ENCODE measurements around the gene CDC73.
"Not testable (repeated sequence)": the region's sequence is repeated elsewhere in the genome, so short reads cannot be mapped to it uniquely, and the experiment has no call there.

CDC73 gene

DNA sequence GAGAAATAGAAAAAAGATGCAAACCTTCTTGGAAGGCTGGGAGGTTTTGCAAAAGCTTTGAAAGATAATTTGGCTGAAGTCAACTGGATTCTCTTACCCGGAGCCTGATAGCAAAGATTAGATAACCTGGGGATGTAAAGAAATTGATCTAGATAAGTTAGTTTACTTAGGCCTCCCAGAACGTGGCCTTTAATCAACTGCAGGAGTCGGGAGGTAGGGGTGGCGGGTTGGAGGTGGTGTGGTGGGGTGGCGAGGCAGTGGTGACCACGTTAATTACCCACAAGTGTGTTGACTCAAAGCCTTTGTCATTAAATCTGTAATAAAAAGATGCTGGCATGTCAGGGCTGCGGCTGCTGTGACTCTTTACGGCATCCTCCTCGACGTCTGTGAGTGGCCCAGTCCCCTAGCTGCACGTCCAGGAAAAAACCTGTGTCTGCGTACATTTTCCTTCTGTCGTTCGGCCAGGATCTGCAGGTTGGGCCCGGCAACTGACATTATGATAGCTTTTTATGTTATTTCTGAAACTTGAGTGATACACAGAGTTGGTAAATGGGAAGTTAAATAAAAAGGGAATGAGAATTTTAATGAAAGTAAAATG, 115.6 kb downstream of the CDC73 start:
- no peak for DNase-seq

DNA sequence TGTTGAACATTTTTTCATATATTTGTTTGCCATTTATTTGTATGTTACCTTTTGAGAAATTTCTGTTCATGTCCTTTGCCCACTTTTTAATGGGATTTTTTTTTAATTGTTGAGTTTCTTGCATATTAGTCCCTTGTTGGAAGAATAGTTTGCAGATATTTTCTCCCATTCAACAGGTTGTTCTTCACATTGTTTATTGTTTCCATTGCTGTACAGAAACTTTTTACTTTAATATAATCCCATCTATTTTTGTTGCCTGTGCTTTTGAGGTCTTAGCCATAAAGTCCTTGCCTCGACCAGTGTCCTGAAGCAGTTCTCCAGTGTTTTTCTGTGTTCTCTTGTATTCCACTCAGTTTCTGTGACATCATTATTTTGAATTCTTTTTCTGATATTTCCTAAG, 118.8 kb downstream of the CDC73 start:
- DNase-seq, result no peak

DNA sequence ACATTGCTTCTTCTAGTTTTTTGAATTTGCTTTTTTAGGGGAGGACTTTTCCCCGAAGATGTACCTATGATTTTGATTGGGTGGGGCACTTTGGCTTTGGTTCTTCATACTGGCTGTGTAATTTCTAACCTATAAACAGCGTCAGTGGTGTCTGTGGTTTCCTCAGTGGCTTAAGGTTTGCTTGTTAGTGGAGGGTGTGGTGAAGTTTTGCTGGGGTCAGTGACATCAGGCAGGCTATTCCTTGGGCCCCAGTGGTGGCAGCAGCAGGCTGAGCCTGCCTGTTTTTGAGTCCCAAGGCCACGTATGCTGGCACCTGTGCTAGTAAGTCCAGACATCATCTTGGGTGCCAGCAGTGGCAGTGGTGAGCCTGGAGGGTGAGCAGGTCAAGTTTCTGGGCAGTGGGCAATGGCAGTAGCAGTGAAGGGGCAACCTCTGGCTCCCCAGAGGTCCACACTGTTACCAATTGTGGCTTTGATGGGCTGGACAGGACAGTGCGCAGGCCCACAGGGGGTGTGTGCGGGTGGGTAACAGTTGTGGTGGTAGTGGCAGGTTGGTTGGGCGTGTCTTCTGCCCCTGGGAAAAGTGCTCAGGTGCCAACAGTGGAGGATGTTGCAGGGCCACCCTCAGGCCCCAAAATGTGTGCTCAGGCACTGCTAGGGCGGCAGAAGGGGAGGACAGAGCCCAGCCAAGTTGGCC, 119.4 kb downstream of the CDC73 start:
- no peak for DNase-seq

DNA sequence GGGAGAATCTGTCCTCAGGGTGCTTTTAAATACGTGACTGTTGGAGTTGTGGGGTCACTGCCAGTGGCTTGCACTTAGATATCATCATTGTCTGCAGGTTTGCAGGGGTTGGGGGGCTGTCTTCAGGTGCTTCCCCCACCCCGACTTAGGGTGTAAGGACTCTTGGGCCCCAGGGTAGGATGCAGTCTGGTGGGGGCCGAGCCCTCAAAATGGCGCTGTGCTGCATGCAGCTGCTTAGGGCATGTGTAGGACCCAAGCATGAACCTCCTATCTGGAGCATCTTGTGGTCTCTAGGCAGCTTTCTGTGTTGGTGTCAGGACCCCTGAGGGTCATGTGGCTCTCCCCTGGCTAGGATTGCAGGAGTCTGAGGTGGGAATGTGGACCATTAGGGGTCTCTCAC, 120.2 kb downstream of the CDC73 start:
- no peak for DNase-seq

DNA sequence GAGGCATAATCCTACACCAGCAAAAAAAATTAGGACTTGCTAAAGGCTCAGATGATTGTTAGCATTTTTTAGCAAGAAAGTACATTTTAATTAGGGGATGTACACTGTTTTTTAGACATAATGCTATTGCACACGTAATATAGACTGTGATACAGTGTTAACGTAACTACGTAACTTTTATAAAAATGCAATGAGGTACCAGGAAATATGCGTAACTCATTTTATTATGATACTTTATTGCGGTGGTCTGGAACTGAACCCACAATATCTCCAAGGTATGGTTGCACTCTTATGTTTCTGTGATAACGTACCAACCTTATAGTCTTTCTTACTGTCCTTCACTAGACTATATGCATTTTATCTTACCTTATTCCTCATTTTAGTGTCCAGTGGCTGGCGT, 127.4 kb downstream of the CDC73 start:
- DNase-seq, result no peak

DNA sequence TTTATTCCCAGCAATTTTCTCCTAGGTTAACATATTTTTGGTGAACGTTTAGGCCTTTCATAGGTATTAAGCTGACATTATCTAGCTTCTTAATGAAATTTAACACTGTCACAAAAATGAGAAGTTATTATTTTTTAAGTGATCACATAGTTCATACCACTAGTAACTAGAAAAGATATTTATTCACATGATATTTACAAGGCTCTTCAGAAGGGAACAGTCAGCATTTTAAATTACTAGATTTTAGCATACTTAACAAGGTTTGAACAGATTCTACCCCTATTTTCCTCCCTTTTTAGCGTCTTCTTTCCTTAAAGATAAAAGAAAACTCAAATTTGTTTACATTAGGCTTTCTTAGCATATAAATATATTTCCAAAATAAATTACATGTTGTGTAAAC, 130.1 kb downstream of the CDC73 start:
- DNase-seq, result no peak

DNA sequence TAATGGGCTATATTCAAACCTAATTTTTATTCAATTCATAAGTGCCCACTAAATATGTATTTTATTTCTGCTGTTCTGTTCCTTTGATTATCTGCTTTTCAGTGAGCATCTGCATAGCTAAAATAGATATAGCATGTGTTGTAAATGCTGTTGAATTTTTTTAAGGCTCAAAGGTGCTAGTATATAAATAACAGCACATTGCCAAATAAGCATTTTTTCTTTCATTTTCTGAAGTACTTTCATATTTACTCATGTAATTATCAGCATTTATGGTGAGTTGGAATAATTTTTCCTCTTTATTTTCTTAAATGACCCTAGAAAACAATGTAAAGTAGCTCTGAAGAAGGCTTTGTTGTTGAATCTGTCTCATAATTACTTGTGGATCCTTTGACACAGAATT, 134.2 kb downstream of the CDC73 start:
- no peak for DNase-seq

DNA sequence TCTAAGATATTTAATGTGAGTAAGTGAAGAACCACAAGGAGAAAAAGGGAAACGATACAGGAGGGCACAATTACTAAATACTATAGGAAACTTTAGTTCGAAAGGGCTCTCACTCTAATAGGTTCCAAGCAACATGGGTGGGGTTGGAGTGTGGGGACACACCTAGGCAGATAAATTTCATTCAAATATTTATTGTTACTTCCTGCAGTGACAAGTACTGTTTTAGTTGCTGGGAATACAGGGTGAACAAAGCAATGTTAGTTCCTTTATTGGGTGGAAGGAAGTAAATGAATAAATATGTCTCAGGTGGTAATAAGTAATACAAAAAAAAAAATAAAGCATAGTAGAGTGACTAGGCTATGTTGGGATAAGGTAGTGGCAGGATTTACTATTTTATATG, 137.8 kb downstream of the CDC73 start:
- no peak for DNase-seq

DNA sequence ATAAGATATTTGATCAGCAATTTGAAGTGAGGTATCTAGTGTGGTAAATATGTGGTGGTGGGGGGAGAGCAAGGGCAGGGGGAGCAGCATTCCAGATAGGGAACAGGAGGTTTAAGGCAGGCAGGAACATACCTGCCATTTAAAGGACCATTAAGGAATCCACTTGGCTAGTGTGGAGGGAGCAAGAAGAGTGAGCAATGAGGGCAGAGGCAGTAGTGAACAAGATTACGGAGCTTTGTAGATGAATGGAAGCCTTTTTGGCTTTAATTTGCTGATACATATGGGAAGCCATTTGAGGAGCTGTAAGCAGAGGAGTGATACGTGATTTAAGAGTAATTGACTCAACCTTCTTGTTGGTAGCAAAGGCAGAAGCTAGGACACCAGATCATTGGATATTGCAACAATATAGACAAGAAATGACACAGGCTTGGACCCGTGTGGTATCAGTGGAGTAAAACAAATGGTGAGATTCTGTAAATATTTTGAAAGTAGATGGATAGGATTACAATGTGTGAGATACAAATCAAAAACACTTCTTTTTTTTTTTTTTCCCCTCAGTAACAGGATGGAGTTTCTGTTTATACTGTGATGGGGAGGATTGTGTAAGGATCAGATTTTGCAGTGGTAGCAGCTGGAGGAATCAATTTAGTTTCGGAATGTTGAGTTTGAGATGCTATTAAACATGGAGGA, 138.4 kb downstream of the CDC73 start:
- DNase-seq, result no peak

DNA sequence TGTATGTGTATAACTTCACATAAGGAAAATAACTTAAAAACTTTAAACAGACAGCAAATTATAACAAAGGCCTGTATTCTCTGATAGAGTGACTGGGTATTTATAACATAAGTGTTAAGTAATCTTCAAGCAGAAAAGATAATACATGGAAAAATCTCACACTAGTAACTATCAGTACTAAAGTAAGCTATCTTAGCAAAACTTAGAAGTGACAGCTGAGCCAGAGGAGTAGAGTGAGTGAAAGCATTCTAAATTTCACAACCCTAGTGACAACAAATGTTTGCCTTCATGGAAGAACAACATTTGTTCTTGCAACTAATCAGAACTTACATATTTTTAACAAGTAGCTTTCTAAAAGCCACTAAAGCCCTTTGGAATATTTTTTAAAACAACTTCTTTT, 139.1 kb downstream of the CDC73 start:
- no peak for DNase-seq

DNA sequence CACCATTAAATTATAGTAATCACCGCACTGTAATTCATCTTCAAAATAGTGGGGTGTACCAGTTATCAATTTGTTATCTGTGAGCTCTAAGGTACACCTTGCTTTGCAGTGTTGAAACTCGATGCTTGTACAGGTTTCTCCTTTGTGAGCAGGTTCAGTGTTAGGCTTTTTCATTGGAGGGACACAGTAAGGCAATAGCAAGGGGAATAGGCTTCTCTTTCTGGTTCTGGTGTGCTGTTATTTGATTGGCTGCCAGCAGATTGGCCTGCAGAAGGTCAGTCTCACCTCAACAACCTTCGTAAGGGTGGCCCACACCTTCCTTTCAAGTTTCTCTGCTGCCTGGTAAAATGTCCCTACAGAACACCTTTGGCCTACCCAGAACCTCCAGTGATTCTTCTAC, 140.8 kb downstream of the CDC73 start:
- DNase-seq, result no peak

DNA sequence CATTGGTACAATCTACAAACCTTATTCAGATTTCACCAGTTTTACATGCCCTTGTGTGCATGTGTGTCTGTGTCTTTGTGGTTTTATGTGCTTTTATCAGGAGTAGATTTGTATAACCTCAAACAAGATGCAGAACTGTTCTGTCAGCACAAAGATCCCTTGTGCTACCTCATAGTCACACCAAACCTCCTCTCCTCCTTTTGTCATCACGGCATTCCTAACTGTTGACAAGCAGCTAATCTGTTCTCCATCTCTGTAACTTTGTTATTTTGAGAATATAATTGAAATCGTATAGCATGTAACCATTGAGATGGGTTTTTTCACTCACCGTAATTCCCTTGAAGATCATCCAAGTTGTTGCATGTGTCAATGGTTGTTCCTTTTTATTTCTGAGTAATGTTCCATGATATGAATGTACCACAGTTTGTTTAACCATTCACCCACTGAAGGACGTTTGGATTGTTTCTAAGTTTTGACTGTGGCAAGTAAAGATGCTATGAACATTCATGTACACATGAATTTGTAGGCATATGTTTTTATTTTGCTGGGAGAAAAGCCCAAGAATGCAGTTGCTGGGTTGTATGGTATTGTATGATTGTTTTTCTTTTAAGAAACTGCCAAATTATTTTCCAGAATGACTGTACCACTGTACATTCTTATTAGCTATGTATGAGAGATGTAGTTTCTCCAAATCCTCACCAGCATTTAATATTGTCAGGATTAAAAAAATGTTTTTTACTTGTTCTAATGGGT, 142.7 kb downstream of the CDC73 start:
- DNase-seq, result no peak

DNA sequence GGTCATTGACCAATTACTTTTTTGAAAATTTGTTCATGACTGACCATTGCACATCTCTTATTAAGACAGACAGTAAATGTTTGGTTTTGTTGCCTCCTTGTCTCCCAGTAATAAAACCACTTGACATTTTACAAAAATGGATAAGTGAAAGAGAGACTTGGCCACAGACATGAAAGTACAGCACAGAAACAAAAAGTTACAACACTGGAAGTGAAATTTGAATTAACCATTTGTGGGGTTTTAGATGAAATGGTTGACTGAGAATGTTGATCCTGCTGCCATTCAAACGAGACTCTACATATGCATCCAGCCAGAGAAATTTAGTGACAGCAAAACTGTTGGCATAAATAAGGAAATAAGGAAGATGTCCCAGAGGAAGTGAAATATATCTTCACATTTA, 143.9 kb downstream of the CDC73 start:
- no peak for DNase-seq

DNA sequence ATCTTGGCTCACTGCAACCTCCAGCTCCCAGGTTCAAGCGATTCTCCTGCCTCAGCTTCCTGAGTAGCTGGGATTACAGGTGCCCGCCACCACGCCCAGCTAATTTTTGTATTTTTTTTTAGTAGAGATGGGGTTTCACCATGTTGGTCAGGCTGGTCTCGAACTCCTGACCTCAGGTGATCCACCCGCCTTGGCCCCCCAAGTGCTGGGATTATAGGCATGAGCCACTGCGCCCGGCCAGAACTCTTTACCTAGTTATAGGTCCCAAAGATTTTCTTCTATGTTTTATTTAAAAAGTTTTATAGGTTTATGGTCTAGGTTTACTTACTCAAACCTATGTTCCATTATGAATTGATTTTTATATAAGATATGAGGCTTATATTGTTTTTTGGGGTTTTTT, 145.0 kb downstream of the CDC73 start:
- DNase-seq, result not testable (repeated sequence)

DNA sequence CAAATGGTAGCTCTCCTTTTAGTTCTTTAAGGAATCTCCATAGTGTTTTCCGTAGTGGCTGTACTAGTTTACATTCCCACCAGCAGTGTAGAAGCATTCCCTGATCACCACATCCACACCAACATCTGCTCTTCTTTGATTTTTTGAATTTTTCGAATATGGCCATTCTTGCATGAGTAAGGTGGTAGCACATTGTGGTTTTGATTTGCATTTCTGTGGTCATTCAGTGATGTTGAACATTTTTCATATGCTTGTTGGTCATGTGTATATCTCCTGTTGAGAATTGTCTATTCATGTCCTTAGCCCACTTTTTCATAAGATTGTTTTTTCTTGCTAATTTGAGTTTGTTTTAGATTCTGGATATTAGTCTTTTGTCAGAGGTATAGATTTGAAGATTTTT, 149.2 kb downstream of the CDC73 start:
- no peak for DNase-seq

DNA sequence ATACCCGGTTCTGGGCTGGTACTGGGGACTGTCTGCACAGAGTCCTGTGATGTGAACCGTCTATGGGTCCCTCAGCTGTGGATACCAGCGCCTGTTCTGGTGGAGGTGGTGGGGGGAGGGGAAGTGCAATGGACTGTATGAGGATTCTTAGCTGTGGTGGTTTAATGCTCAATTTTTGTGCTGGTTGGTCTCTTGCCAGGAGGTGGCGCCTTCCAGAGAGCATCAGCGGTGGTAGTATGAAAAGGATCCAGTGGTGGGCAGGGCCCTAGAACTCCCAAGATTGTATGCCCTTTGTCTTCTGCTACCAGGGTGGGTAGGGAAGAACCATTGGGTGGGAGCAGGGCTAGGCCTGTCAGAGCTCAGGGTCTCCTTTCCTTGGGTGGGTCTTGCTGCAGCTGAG, 153.9 kb downstream of the CDC73 start:
- no peak for DNase-seq

DNA sequence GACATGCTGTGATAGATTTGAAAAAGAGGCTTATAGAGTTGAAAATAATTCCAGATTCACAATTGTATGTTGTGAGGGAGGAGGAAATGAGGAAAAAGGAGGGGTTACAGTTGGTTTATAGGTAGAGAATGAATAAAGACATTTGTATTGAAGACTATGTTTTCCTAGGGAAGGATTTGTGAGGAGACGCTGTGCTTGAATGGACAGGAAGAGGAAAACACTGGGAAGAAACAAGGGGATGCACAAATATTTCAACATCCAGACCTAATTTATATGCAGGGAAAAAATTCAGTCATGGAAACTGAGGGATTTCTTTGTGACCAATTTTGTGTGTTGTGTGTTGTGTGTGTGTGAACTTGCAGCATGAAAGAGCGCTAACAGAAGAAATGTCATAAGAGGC, 157.1 kb downstream of the CDC73 start:
- no peak for DNase-seq

DNA sequence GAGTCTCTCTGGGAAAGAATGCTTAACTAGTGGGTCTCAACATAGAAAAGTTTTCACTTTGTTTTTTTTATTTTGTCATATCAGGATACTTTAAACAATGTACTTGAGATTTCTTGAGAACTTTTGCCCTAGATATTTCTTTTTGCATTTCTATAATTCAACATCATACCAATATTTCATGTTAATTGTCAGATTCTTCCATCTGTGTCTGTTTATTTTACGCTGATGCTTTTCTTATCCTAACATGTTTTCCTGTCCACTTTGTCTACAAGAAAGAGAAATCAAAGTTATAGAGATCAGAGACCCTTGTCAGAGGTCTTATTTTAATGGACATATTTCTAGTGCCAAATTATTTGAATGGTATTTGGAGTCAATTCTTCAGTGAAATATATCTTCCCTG, 160.1 kb downstream of the CDC73 start:
- DNase-seq, result no peak

DNA sequence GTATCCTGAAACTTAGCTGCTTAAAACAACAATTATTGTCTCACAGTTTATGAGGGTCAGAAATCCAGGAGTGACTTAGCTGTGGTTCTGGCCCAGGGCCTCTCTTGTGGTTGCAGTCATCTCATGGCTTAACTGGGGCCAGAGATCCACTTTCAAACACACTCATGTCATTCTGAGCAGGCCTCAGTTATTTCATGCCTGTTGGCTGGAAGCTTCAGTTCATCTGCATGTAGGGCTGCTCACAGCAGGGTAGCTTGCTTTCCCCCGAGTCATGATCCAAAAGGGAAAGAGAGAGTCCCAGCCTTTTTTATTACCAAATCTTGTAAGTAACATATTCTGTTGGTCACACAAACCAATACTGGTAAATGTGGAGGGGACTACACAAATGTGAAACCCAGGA, 161.2 kb downstream of the CDC73 start:
- DNase-seq, result no peak

DNA sequence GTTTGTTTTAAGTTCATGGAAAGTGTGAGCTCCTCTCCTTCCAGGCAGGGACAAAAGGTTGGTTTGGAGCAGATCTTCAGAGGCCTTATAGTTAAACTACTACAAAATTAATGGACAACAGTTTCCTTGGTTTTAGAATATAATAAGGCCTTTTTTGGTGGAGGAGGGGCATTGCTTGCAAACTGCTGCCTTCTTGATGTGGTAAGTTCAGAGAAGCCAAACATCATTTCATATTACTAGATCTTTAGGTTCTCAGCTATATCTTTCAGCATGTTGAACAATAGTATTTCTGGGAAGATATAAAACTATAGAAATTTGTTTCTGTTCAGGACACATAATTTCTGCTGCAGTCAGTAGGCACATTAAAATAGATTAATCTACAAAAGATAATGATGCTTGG, 162.4 kb downstream of the CDC73 start:
- DNase-seq, result no peak

DNA sequence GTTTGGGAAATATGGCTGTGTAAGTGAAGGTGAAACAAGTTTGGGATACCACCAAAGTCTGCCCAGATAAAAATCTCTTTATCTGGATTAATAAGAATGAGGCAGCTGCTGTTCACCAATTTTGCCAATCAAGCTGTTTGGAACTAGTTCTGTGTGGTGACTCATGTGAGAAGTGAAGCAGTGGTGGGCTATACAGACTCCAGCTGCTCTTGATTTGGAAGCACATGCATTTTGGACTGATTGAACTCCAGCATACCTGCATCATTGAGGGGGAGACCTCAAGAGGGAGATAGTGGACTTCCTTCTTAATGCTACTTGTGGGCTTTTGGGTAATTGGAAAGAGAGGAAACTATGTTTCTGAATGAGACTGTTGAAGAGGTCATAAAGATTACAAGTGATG, 163.8 kb downstream of the CDC73 start:
- no peak for DNase-seq

DNA sequence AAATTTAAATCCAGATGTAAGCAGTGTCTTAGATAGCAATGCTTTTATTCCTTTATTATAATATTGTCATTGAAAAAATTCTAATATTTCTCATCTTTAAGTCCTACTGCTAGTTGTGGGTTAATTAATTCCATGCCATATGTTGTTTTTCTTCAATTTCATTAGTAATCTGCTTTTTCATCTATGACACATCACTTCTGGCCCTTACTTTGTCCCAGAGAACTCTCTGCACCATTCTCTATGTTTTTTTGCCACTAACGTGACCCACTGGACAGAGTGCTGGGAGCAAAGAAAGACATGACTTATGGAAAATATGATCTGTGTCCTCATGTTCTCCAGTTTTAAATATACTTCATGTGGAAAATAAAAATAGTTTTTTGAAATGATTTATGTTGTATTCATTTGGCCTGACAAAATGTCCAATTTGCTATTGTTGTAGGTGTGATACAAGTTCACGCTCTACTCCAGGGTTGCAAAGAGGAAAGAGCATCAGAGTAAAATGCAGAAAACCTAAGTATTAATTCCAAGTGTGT, 166.8 kb downstream of the CDC73 start:
- DNase-seq, result not testable (repeated sequence)

DNA sequence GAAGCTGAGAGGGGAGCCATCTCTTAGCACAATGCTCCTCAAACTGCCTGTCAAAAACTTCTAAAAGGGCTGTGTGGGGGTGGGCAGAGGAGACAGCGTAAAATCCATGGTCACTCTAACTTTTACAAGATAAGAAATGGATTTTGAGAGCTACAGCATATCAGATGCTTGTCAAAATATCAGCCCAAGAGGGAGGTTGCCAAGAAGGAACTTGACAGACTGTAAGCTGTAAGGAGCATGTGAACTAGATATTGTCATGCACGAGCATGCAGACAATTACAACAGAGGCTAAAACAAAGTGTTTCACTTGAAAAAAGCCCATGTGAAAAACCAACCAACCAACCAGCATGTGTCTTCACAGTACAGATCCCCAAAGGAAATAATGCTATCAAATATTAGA, 171.9 kb downstream of the CDC73 start:
- no peak for DNase-seq

DNA sequence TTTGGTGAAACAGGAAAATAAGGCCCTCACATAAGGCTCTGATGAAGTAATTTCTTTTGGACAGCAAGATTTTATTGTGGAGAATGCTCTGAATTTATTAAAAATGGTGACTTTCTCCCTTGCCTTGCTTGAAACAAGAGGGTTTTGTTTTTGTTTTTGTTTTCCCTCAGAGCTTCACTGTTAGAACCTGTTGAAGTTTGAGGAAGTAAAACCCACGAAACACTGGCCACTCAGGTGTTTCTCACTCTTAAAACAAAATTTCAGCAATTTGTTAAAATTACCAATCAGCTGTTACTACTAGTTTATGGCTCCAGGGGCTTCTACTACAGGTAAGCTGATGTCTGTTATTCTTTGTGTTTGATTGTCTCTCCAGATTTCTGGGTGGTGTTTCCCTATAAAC, 177.2 kb downstream of the CDC73 start:
- DNase-seq, result no peak
